Chondrocyte (in vitro differentiated cells): ENCODE measurements around the gene SPOCK3. TPM values are rescaled to one million over a fixed set of nuclear protein-coding genes. Genes with fewer than 3 reads are reported as not detected.
"Not testable (repeated sequence)": the region's sequence is repeated elsewhere in the genome, so short reads cannot be mapped to it uniquely, and the experiment has no call there.

Experiments
- DNase-seq: peaks from one replicate; pipeline ENCODE4 v3.0.0; 2021; ENCODE audit warnings: mixed read lengths, low spot score
- H3K27ac Mint-ChIP-seq: one replicate; pipeline ENCODE4 v1.8.0; 2021; ENCODE audit warnings: mild to moderate bottlenecking, moderate library complexity, mixed read lengths; ENCODE audit not compliant: unreplicated experiment
- H3K27me3 Mint-ChIP-seq: 2 replicates; pipeline ENCODE4 v1.8.0; 2021; ENCODE audit warnings: low read depth, mixed read lengths
- H3K36me3 Mint-ChIP-seq: 2 replicates; pipeline ENCODE4 v1.8.0; 2021; ENCODE audit warnings: low read depth, mixed read lengths
- H3K4me1 Mint-ChIP-seq: 2 replicates; pipeline ENCODE4 v1.8.0; 2021; ENCODE audit warnings: low read depth, mild to moderate bottlenecking, mixed read lengths
- H3K4me3 Mint-ChIP-seq: one replicate; pipeline ENCODE4 v1.8.0; 2021; ENCODE audit warnings: mild to moderate bottlenecking, moderate library complexity, mixed read lengths; ENCODE audit not compliant: unreplicated experiment
- H3K9me3 Mint-ChIP-seq: 2 replicates; pipeline ENCODE4 v1.8.0; 2021; ENCODE audit warnings: low read depth, mixed read lengths
- CTCF ChIP-seq: fragments of 200-600 bp; sonication (generic); IDR thresholded peaks from 2 replicates; pipeline ENCODE4 v1.5.0; 2021; ENCODE audit warnings: antibody characterized with exemption, mild to moderate bottlenecking, moderate library complexity
- total RNA-seq: library from RNA; stranded (reverse); gene quantifications from 3 replicates; pipeline ENCODE4 v1.2.1, GENCODE V29; 2021

The SPOCK3 gene
- total RNA-seq, 1 donor from 2014 or later: not detected

GRCh38 chr4:166723532-166724140, 510.7 kb downstream of the SPOCK3 start:
- no peak for TF ChIP-seq CTCF
- no peaks in the 10 kb centered on the region for H3K4me1 Mint-ChIP-seq
- H3K27me3 Mint-ChIP-seq: peaks cover 3% of the 10 kb centered on the region

GRCh38 chr4:166715748-166716713, 518.3 kb downstream of the SPOCK3 start:
- H3K9me3 Mint-ChIP-seq: peaks cover 13% of the 10 kb centered on the region
- not testable (repeated sequence) for H3K4me1 Mint-ChIP-seq, H3K36me3 Mint-ChIP-seq, DNase-seq, H3K27ac Mint-ChIP-seq, H3K27me3 Mint-ChIP-seq, H3K4me3 Mint-ChIP-seq

More at GRCh38 chr4:166723532-166724140, 510.7 kb downstream of the SPOCK3 start:
- Mint-ChIP-seq H3K4me3 (no peak overlapping the region), H3K36me3 (no peaks in the 10 kb centered on the region), H3K27ac (no peak overlapping the region), H3K9me3 (no peaks in the 10 kb centered on the region)
- DNase-seq: no peak

GRCh38 chr4:166700592-166700991, 533.7 kb downstream of the SPOCK3 start:
- DNase-seq: no peak
- Mint-ChIP-seq H3K4me3 (no peak overlapping the region), H3K9me3 (peaks cover 12% of the 10 kb centered on the region), H3K36me3 (no peaks in the 10 kb centered on the region), H3K4me1 (no peaks in the 10 kb centered on the region), H3K27me3 (no peaks in the 10 kb centered on the region), H3K27ac (no peak overlapping the region)
- TF ChIP-seq CTCF: no peak

GRCh38 chr4:166688835-166689234, 545.5 kb downstream of the SPOCK3 start:
- H3K4me1 Mint-ChIP-seq: no peaks in the 10 kb centered on the region
- DNase-seq: no peak
- H3K4me3 Mint-ChIP-seq: no peak overlapping the region
- H3K36me3 Mint-ChIP-seq: no peaks in the 10 kb centered on the region
- H3K27ac Mint-ChIP-seq: no peak overlapping the region
- no peaks in the 10 kb centered on the region for H3K9me3 Mint-ChIP-seq
- H3K27me3 Mint-ChIP-seq: peaks cover 12% of the 10 kb centered on the region
- no peak for TF ChIP-seq CTCF

GRCh38 chr4:166687828-166688227, 546.5 kb downstream of the SPOCK3 start:
- TF ChIP-seq CTCF: no peak
- no peaks in the 10 kb centered on the region for H3K4me1 Mint-ChIP-seq
- DNase-seq: no peak
- peaks cover 13% of the 10 kb centered on the region for H3K27me3 Mint-ChIP-seq
- H3K27ac Mint-ChIP-seq: no peak overlapping the region
- H3K36me3 Mint-ChIP-seq: no peaks in the 10 kb centered on the region
- H3K9me3 Mint-ChIP-seq: no peaks in the 10 kb centered on the region
- H3K4me3 Mint-ChIP-seq: no peak overlapping the region
